Sigmoid colon (tissue), 7 donors: ENCODE measurements around the gene MED25. TPM values are rescaled to one million over a fixed set of nuclear protein-coding genes. Genes with fewer than 3 reads are reported as not detected.
A peak's percentile ranks its signal among the peaks of the same experiment; 100 is the strongest.

Experiments
- DNase-seq: peaks from one replicate; pipeline ENCODE4 v3.0.0-alpha.2; 2019
- H3K27ac ChIP-seq, 4 donors: fragments of 200-600 bp; sonication (generic); one replicate each; pipeline ENCODE4 v1.5.1; 2016 to 2019; ENCODE audit warnings: mild to moderate bottlenecking in 1 of 4
- H3K27me3 ChIP-seq, 3 donors: fragments of 200-600 bp; sonication (generic); one replicate each; pipeline ENCODE4 v1.5.1; 2019; ENCODE audit warnings: mild to moderate bottlenecking in 1 of 3
- H3K36me3 ChIP-seq, 4 donors: fragments of 200-600 bp; sonication (generic); one replicate each; pipeline ENCODE4 v1.5.1; 2016 to 2019
- H3K4me1 ChIP-seq, 4 donors: fragments of 200-600 bp; sonication (generic); one replicate each; pipeline ENCODE4 v1.5.1; 2017 to 2019
- H3K4me3 ChIP-seq, 4 donors: fragments of 200-600 bp; sonication (generic); one replicate each; pipeline ENCODE4 v1.5.1; 2017 to 2019; ENCODE audit warnings: mild to moderate bottlenecking in 2 of 4, moderate library complexity in 1 of 4
- H3K9me3 ChIP-seq, 4 donors: fragments of 200-600 bp in 3 of 4; sonication (generic) in 3 of 4; one replicate each; pipeline versions ENCODE4 v1.5.1 to v1.6.1; 2013 to 2019
- CTCF ChIP-seq, 4 experiments: fragments of 450-650 bp in 3 of 4; fragments of 200-600 bp in 1 of 4; IDR thresholded peaks; one replicate each; pipeline ENCODE4 v1.5.1; 2016 to 2019; ENCODE audit warnings: antibody characterized with exemption in 4 of 4, mild to moderate bottlenecking in 3 of 4, moderate library complexity in 2 of 4
- EP300 ChIP-seq, 4 donors: sonication (generic); formaldehyde crosslinking; IDR thresholded peaks; one replicate each; pipeline ENCODE4 v1.6.1; 2017; ENCODE audit warnings: antibody characterized with exemption in 4 of 4
- POLR2A ChIP-seq, 2 donors: fragments of 450-650 bp; IDR thresholded peaks; one replicate each; pipeline ENCODE4 v1.6.1; 2016; ENCODE audit warnings: antibody characterized with exemption in 2 of 2, mild to moderate bottlenecking in 2 of 2, moderate library complexity in 2 of 2
- POLR2AphosphoS5 ChIP-seq, 4 donors: sonication (generic); formaldehyde crosslinking; IDR thresholded peaks; one replicate each; pipeline ENCODE4 v1.6.1; 2017; ENCODE audit warnings: antibody characterized with exemption in 4 of 4
- WGBS, 2 donors: extraction: QIAGEN DNeasy Blood & Tissue Kit; methylation state at CpG; one replicate each; pipeline ENCODE4 v1.1.7; 2013; 5-methylcytosine and 5-hydroxymethylcytosine counted together
- intact Hi-C: fragments of 100-400 bp; cut with DNase I; formaldehyde crosslinking; loops from one replicate; pipeline ENCODE4 v1.15.1; 2023
- polyA plus RNA-seq, 3 donors: library from polyadenylated mRNA; stranded (reverse); fragments of 200-250 nt; gene quantifications; one replicate each; pipeline ENCODE4 v1.2.3, GENCODE V29; 2013
- total RNA-seq, 4 donors: library from RNA; depleted of rRNA; stranded (reverse); fragments of >200 nt; gene quantifications; one replicate each; pipeline ENCODE4 v1.1.0, GENCODE V29; 2016
- donor health status: healthy with polysubstance abuse.
- donor health status: Bipolar disorder and iron deficiency.
- donor health status: healthy.

The MED25 gene
- total and polyA plus RNA-seq, 7 donors = 17.8 to 45.4 (median 23.3) TPM

- H3K27me3 ChIP-seq = no peaks in the 10 kb centered on the region
- WGBS, 2 donors = 94% methylated on average over 17 of the region's 17 CpGs
- no peak overlapping the region for H3K4me3 ChIP-seq
- no peaks in the 10 kb centered on the region for H3K9me3 ChIP-seq
- TF ChIP-seq POLR2A (IDR thresholded peaks at IDR 0.05) (no peak), CTCF (IDR thresholded peaks at IDR 0.05) (no peak), EP300 (IDR thresholded peaks at IDR 0.05) (no peak), POLR2AphosphoS5 (IDR thresholded peaks at IDR 0.05) (no peak)
- intact Hi-C loops = no loop called here
- H3K36me3 ChIP-seq = peaks cover 12 to 36% (median 25%) of the 10 kb centered on the region in 4 donors
- DNase-seq = no peak
- peaks cover 0 to 16% (median 7%) of the 10 kb centered on the region in 4 donors for H3K4me1 ChIP-seq
- H3K27ac ChIP-seq = peak overlapping the region in 3 of 4 donors; percentile 67 to 73 (median 69)
Measured at GRCh38 chr19:49840736-49841249, 22.7 kb downstream of the MED25 start.

- Histone ChIP-seq H3K9me3 (no peaks in the 10 kb centered on the region), H3K36me3 (peaks cover 0 to 12% (median 8%) of the 10 kb centered on the region in 4 donors), H3K4me1 (peaks cover 0 to 16% (median 7%) of the 10 kb centered on the region in 4 donors), H3K27ac (no peak overlapping the region), H3K27me3 (no peaks in the 10 kb centered on the region), H3K4me3 (no peak overlapping the region)
- no peak for DNase-seq
- TF ChIP-seq POLR2AphosphoS5 (IDR thresholded peaks at IDR 0.05) = no peak
- no peak for TF ChIP-seq POLR2A (IDR thresholded peaks at IDR 0.05)
- no peak for TF ChIP-seq EP300 (IDR thresholded peaks at IDR 0.05)
- TF ChIP-seq CTCF (IDR thresholded peaks at IDR 0.05) = no peak
- intact Hi-C loops = no loop called here
- WGBS, 2 donors = 75 to 86% methylated on average over 3 of the region's 3 CpGs
Measured at GRCh38 chr19:49843265-49843664, 25.2 kb downstream of the MED25 start.

GRCh38 chr19:49844138-49845095, 26.3 kb downstream of the MED25 start:
- Histone ChIP-seq H3K27ac (no peak overlapping the region), H3K4me1 (peaks cover 0 to 13% (median 5%) of the 10 kb centered on the region in 4 donors), H3K4me3 (no peak overlapping the region), H3K9me3 (no peaks in the 10 kb centered on the region), H3K27me3 (no peaks in the 10 kb centered on the region), H3K36me3 (peaks cover 0 to 1% (median 0%) of the 10 kb centered on the region in 4 donors)
- WGBS, 2 donors = 85 to 86% methylated on average over 18 of the region's 18 CpGs
- no peak for TF ChIP-seq EP300 (IDR thresholded peaks at IDR 0.05)
- intact Hi-C loops = no loop called here
- DNase-seq = no peak

GRCh38 chr19:49845414-49845813, 27.3 kb downstream of the MED25 start:
- intact Hi-C loops = no loop called here

More at GRCh38 chr19:49845414-49845813, 27.3 kb downstream of the MED25 start:
- TF ChIP-seq EP300 (IDR thresholded peaks at IDR 0.05) (no peak), POLR2A (IDR thresholded peaks at IDR 0.05) (no peak), POLR2AphosphoS5 (IDR thresholded peaks at IDR 0.05) (no peak), CTCF (IDR thresholded peaks at IDR 0.05) (no peak)
- H3K9me3 ChIP-seq = no peaks in the 10 kb centered on the region
- DNase-seq = no peak
- no peak overlapping the region for H3K27ac ChIP-seq
- H3K4me3 ChIP-seq = no peak overlapping the region
- peaks cover 0 to 9% (median 7%) of the 10 kb centered on the region in 4 donors for H3K4me1 ChIP-seq
- WGBS, 2 donors = 68 to 76% methylated on average over 3 of the region's 3 CpGs
- no peaks in the 10 kb centered on the region for H3K36me3 ChIP-seq
- no peaks in the 10 kb centered on the region for H3K27me3 ChIP-seq
